Hepatocyte (in vitro differentiated cells): ENCODE data around the gene HS3ST4. TPM values are rescaled to one million over a fixed set of nuclear protein-coding genes. Genes with fewer than 3 reads are reported as not detected.

Source experiments
- DNase-seq: peaks from one replicate; pipeline ENCODE4 v3.0.0-alpha.2; 2016; ENCODE audit warnings: low spot score
- H2AFZ ChIP-seq: fragments of 200-600 bp; sonication (generic); 2 replicates; pipeline ENCODE4 v1.6.0; 2016; ENCODE audit warnings: antibody characterized with exemption, mild to moderate bottlenecking
- H3K27ac ChIP-seq: fragments of 200-600 bp; sonication (generic); 2 replicates; pipeline ENCODE4 v1.5.1; 2016; ENCODE audit warnings: mild to moderate bottlenecking
- H3K27me3 ChIP-seq: fragments of 200-600 bp; sonication (generic); 2 replicates; pipeline ENCODE4 v1.6.1; 2016
- H3K36me3 ChIP-seq: fragments of 200-600 bp; sonication (generic); replicated peaks from 2 replicates; pipeline ENCODE4 v1.5.1; 2016; ENCODE audit warnings: low read depth; ENCODE audit not compliant: insufficient read depth
- H3K4me1 ChIP-seq: fragments of 200-600 bp; sonication (generic); 2 replicates; pipeline ENCODE4 v1.5.1; 2016; ENCODE audit warnings: mild to moderate bottlenecking, moderate library complexity; ENCODE audit not compliant: insufficient read depth
- H3K4me2 ChIP-seq: fragments of 200-600 bp; sonication (generic); 2 replicates; pipeline ENCODE4 v1.6.0; 2016
- H3K4me3 ChIP-seq: fragments of 200-600 bp; sonication (generic); 2 replicates; pipeline ENCODE4 v1.5.1; 2016; ENCODE audit warnings: mild to moderate bottlenecking
- H3K79me2 ChIP-seq: fragments of 200-600 bp; sonication (generic); 2 replicates; pipeline ENCODE4 v1.6.0; 2017; ENCODE audit warnings: mild to moderate bottlenecking
- H3K9me2 ChIP-seq: fragments of 200-600 bp; sonication (generic); replicated peaks from 2 replicates; pipeline ENCODE4 v1.6.0; 2017; ENCODE audit warnings: mild to moderate bottlenecking; ENCODE audit not compliant: insufficient read depth
- H3K9me3 ChIP-seq: fragments of 200-600 bp; sonication (generic); 2 replicates; pipeline ENCODE4 v1.5.1; 2016; ENCODE audit warnings: low read depth, mild to moderate bottlenecking
- H4K20me1 ChIP-seq: fragments of 200-600 bp; sonication (generic); 2 replicates; pipeline ENCODE4 v1.6.0; 2016; ENCODE audit warnings: mild to moderate bottlenecking; ENCODE audit not compliant: insufficient read depth, poor library complexity, severe bottlenecking
- EZH2 ChIP-seq: fragments of 200-600 bp; sonication (generic); IDR thresholded peaks from 2 replicates; pipeline ENCODE4 v1.6.1; 2016; ENCODE audit warnings: antibody characterized with exemption, mild to moderate bottlenecking, borderline replicate concordance
- EZH2phosphoT487 ChIP-seq: fragments of 200-600 bp; sonication (generic); IDR thresholded peaks from one replicate; pipeline ENCODE4 v1.6.1; 2018; ENCODE audit warnings: antibody characterized with exemption, mild to moderate bottlenecking, low read depth, moderate library complexity; ENCODE audit not compliant: unreplicated experiment, severe bottlenecking
- WGBS: methylation state at CpG from one replicate; pipeline ENCODE4 v1.1.6; 2016; ENCODE audit warnings: low lambda C conversion rate; ENCODE audit errors: missing lambda C conversion rate; 5-methylcytosine and 5-hydroxymethylcytosine counted together
- polyA plus RNA-seq: library from polyadenylated mRNA; unstranded; fragments of >200 nt; fragmentation: Nextera tagmentation; extraction: Ambion mirVana; gene quantifications from 2 replicates; pipeline ENCODE4 v1.2.1, GENCODE V29; 2016
- total RNA-seq: library from RNA; depleted of rRNA; stranded (reverse); fragments of >200 nt; gene quantifications from 2 replicates; pipeline ENCODE4 v1.2.3, GENCODE V29; 2014
- TF ChIP-seq, protein P1 (sequence below): fragments of 200-600 bp; sonication (generic); IDR thresholded peaks from 2 replicates; pipeline ENCODE4 v1.5.1; 2016; ENCODE audit warnings: antibody characterized with exemption, mild to moderate bottlenecking; ENCODE audit not compliant: poor library complexity

The HS3ST4 gene
- total and polyA plus RNA-seq, 2 experiments from 2014 or later, result 2.0 to 3.1 TPM

DNA sequence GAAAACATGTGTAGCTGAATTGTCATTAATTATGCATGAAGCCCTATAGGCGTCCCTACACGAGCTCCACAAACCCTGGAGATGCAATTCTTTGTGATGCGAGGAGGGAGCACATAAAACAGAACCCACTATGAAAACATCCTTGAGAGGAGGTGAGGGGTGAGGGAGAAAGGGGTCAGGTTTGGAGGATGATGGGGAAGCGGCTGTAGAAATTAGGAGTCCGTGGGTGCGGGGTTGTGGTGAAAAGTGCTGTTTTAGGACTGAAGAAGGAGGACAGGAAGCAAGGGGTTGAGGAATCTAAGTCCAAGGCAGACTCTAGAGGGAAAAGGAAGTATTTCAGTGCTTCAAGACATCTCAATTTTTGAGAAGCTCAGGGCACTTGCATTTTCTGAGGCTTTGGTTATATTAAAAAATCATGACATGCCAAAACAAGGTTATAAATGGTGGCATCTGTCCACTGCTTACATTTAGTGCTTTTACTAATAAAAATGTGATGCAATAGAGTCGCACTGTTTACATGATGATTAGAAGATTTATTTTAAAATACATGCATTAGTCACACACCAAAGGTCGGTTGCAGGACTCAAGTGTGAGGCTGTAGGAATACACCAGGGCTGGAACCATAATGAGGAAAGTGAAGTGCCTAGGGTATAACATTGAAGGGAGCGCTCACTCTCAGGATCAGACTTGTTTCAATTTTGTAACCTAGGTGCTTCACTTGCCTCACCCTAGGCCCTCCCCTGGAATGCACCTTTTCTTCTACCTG is 379.5 kb downstream of the HS3ST4 start:
- Histone ChIP-seq H3K9me2 (no peaks in the 10 kb centered on the region), H2AFZ (no peak overlapping the region), H3K27me3 (no peaks in the 10 kb centered on the region), H3K27ac (peak overlapping the region; percentile 73), H3K4me3 (no peak overlapping the region), H3K4me2 (peak overlapping the region; percentile 8), H3K36me3 (no peaks in the 10 kb centered on the region), H3K79me2 (no peaks in the 10 kb centered on the region), H3K9me3 (no peaks in the 10 kb centered on the region), H4K20me1 (no peaks in the 10 kb centered on the region), H3K4me1 (peaks cover 13% of the 10 kb centered on the region)
- DNase-seq, result peak; percentile 46
- WGBS, result 59% methylated on average over 9 of the region's 9 CpGs
- TF ChIP-seq, protein P1, sequence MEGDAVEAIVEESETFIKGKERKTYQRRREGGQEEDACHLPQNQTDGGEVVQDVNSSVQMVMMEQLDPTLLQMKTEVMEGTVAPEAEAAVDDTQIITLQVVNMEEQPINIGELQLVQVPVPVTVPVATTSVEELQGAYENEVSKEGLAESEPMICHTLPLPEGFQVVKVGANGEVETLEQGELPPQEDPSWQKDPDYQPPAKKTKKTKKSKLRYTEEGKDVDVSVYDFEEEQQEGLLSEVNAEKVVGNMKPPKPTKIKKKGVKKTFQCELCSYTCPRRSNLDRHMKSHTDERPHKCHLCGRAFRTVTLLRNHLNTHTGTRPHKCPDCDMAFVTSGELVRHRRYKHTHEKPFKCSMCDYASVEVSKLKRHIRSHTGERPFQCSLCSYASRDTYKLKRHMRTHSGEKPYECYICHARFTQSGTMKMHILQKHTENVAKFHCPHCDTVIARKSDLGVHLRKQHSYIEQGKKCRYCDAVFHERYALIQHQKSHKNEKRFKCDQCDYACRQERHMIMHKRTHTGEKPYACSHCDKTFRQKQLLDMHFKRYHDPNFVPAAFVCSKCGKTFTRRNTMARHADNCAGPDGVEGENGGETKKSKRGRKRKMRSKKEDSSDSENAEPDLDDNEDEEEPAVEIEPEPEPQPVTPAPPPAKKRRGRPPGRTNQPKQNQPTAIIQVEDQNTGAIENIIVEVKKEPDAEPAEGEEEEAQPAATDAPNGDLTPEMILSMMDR, result no peak
- TF ChIP-seq EZH2 (no peak), EZH2phosphoT487 (no peak)

DNA sequence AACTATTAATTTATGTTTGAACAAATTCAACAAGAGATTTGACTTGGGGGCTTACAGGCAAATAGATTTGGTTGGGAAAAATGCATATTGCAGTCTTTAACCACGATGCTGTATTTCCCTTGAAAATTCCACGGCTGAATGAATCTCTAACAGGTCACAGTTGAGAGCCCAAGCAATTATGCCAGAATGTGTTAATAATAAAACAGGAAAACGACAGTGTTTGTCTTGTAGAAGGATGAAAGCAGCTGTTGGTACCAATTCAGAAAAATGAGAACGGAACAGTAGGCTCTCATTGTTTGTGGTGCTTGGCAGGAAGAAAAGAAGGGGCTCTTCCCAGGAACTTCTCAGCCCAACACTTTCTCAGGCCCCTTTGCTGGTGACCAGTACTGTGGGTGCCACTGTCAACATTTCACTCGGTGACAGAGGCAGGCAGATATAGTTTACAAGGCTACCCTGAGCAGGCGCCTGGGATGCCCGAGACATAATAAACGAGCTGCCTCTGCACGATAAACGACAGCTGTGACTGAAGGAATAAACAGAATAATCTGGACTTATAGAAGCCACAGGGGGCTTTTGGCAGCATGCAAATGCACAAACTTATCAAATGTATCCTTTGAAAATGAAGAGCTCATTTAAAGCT is 387.1 kb downstream of the HS3ST4 start:
- 65% methylated on average over 10 of the region's 10 CpGs for WGBS
- H3K9me2 ChIP-seq, result no peaks in the 10 kb centered on the region
- H4K20me1 ChIP-seq, result no peaks in the 10 kb centered on the region
- TF ChIP-seq, protein P1, result no peak
- TF ChIP-seq EZH2 (no peak), EZH2phosphoT487 (no peak)
- H3K79me2 ChIP-seq, result no peaks in the 10 kb centered on the region
- H3K4me3 ChIP-seq, result no peak overlapping the region
- H3K4me1 ChIP-seq, result no peaks in the 10 kb centered on the region
- H3K4me2 ChIP-seq, result no peak overlapping the region
- H3K36me3 ChIP-seq, result no peaks in the 10 kb centered on the region
- no peak for DNase-seq
- no peaks in the 10 kb centered on the region for H3K27me3 ChIP-seq
- no peak overlapping the region for H3K27ac ChIP-seq
- no peak overlapping the region for H2AFZ ChIP-seq
- no peaks in the 10 kb centered on the region for H3K9me3 ChIP-seq

DNA sequence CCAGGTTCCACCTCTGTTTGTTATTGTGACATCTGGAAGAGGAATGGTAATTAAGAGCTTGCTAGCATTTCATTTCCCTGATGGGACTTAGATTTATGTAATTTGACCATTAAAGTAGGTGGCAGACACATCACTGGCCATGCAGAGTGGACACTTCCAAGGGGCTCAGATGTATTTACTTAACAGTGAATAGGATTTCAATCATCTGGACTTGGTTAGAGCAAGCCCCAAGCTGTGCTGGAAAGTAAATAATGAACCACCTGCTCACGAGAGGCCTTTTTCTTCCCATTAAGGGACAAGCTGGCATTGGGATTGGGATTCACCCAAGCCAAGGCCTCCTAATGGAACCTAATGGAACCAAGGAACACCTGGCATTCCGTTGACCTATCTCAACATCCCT is 395.3 kb downstream of the HS3ST4 start:
- Histone ChIP-seq H3K36me3 (no peaks in the 10 kb centered on the region), H3K9me3 (no peaks in the 10 kb centered on the region), H3K4me1 (no peaks in the 10 kb centered on the region), H2AFZ (no peak overlapping the region), H3K4me3 (no peak overlapping the region), H3K4me2 (no peak overlapping the region), H3K9me2 (no peaks in the 10 kb centered on the region), H4K20me1 (no peaks in the 10 kb centered on the region), H3K79me2 (no peaks in the 10 kb centered on the region), H3K27me3 (no peaks in the 10 kb centered on the region), H3K27ac (no peak overlapping the region)
- TF ChIP-seq, protein P1, result no peak
- TF ChIP-seq EZH2, result no peak
- TF ChIP-seq EZH2phosphoT487, result no peak
- 64% methylated on average over 2 of the region's 2 CpGs for WGBS
- DNase-seq, result no peak
